H7 (cell line): ENCODE results near the gene MAS1. TPM values are rescaled to one million over a fixed set of nuclear protein-coding genes. Genes with fewer than 3 reads are reported as not detected.
"Not testable (repeated sequence)": the region's sequence is repeated elsewhere in the genome, so short reads cannot be mapped to it uniquely, and the experiment has no call there.

Experiments
- DNase-seq: peaks from one replicate; pipeline ENCODE4 v3.0.0; 2012
- H3K27me3 ChIP-seq: 2 replicates; pipeline ENCODE4 v1.6.0; 2011; ENCODE audit warnings: mild to moderate bottlenecking, low read length; ENCODE audit not compliant: control insufficient read depth, insufficient read depth
- H3K36me3 ChIP-seq: replicated peaks from 2 replicates; pipeline ENCODE4 v1.5.1; 2011; ENCODE audit warnings: low read length; ENCODE audit not compliant: control insufficient read depth, insufficient read depth
- H3K4me3 ChIP-seq: 2 replicates; pipeline ENCODE4 v1.5.1; 2011; ENCODE audit warnings: low read depth, mild to moderate bottlenecking, control low read depth, low read length, moderate library complexity; ENCODE audit not compliant: insufficient read depth
- total RNA-seq: library from RNA; depleted of rRNA; stranded (reverse); fragments of >200 nt; shearing (Covaris generic); gene quantifications from 2 replicates; pipeline ENCODE4 v1.2.3, GENCODE V29; 2014; rRNA removed

The MAS1 gene
- under 0.01 TPM in 1 of 2 replicates, not detected in the other for total RNA-seq

- Histone ChIP-seq H3K4me3 (no peak within 1 kb of the TSS), H3K36me3 (no peaks in the 10 kb centered on the region), H3K27me3 (no peaks in the 10 kb centered on the region)
- no peak for DNase-seq
Observed at GRCh38 chr6:159890792-159891191, at the start of gene MAS1. Gene MAS1, plus strand, starts transcription at chr6:159890988. Its CDS starts 15,968 bp downstream, at chr6:159906956.

DNA sequence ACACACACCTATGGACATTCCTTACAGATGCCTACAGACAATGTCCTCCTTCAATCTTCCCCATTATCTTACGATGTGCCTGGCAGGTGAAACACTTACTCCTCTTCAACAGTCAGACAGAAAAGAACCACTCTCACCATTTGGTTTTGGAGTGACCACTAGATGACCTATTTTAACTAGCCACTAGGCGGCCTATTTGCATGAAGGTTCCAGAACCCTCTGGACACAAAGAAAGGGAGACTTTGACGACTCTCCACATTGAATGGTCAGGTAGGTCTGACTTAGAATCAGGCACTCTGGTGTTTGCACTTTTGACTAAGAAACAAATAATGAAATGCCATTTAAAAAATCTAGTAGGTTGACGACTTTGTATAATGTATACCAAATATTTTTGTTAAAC lies 48.8 kb upstream of the MAS1 start:
- DNase-seq, result peak; percentile 61
- Histone ChIP-seq H3K27me3 (no peaks in the 10 kb centered on the region), H3K36me3 (no peaks in the 10 kb centered on the region), H3K4me3 (no peak overlapping the region)

DNA sequence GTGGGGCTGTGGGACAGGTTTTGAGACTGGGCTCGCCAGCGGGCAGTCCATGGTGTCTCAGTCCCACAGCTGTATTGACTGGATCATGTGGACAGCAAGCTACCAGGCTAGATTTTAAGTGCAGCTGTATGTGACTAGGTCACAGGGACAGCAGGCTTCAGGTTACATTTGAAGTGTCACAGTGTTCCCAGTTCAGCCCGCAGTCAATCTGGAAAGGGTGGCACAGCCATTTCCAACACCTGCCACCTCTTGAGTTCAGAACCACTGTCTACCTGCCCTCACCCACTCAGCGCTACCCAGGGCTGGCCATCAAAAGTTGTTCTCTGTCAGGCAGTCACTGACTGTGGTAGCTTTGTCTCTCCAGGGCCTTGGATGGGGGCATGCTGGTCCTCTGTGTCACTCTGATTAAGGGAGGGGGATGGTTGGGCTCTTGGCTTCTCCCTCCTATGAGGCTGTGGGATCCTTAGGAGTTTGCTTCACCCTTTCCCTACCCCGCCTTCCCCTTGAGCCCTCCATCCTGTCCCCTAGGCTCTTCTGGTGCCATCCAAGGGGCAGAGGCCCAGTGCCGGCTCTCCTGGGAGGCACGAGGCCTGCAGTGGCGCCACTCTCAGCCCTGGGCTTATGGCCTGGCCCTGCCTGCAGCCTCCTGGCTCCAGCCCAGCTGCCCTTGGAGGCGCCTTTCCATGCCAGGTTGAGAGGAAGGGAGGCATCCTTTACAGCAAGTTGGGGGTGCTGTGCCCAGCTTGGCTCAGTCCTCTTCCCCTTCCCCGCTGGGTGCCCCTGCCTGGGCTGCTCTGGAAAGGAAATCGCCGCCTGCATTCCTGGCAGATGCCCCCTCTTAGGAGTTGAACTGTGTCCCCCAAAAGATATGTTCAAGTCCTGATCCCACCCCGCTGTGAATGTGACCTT lies 45.8 kb upstream of the MAS1 start:
- H3K4me3 ChIP-seq, result no peak overlapping the region
- no peaks in the 10 kb centered on the region for H3K36me3 ChIP-seq
- DNase-seq, result peak; percentile 28
- H3K27me3 ChIP-seq, result no peaks in the 10 kb centered on the region

- H3K27me3 ChIP-seq, H3K4me3 ChIP-seq, H3K36me3 ChIP-seq, DNase-seq: not testable (repeated sequence)
Observed at GRCh38 chr6:159848552-159848951, 42.2 kb upstream of the MAS1 start.

- not testable (repeated sequence) for H3K36me3 ChIP-seq, DNase-seq, H3K27me3 ChIP-seq, H3K4me3 ChIP-seq
Observed at GRCh38 chr6:159849851-159850250, 40.9 kb upstream of the MAS1 start.

DNA sequence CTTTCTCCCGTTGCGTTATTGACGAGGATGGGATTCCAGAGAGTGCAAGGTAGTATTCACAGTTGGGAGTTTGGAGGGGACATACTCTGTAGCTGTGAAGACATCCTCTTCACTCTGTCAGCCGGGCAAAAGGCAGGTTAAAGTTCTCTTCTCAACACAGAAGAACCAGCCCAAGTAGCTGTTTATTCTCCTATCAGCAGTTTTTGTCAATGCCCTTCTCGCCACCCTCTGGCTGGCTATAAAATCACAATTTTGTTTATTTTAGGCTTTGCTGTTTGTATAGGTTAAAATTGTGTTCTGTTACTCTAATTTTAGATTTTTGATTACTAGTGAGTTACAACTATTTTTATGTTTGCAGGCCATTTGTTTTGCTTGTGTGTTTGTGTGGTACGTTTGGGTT lies 37.9 kb upstream of the MAS1 start:
- Histone ChIP-seq H3K4me3 (no peak overlapping the region), H3K27me3 (no peaks in the 10 kb centered on the region)
- DNase-seq, result peak; percentile 41

GRCh38 chr6:159853754-159854153 lies 37.0 kb upstream of the MAS1 start:
- Histone ChIP-seq H3K4me3 (no peak overlapping the region), H3K36me3 (no peaks in the 10 kb centered on the region), H3K27me3 (no peaks in the 10 kb centered on the region)
- DNase-seq, result no peak

More for the DNA sequence above, 37.9 kb upstream of the MAS1 start:
- no peaks in the 10 kb centered on the region for H3K36me3 ChIP-seq

- Histone ChIP-seq H3K4me3 (no peak overlapping the region), H3K36me3 (no peaks in the 10 kb centered on the region), H3K27me3 (no peaks in the 10 kb centered on the region)
- no peak for DNase-seq
Observed at GRCh38 chr6:159854959-159855358, 35.8 kb upstream of the MAS1 start.

DNA sequence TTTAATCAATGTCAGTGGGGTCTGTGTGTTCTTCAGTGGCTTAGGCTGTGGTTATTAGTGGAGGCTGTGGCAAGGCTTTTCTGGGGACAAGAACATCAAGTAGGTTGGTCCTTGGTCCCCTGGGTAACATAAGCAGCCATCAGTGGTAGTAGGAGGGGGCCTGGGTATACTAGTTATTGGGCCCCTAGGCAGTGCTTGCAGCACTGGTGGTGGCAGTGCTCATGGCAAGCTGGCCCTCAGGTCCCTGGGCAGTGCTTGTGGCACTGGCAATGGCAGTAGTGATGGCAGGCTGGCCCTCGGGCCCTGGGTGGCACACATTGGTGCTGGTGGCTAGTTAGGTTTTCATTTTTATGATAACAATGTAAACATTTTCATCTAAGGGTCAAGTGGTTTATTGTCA lies 32.5 kb upstream of the MAS1 start:
- H3K4me3 ChIP-seq, result no peak overlapping the region
- DNase-seq, result no peak
- no peaks in the 10 kb centered on the region for H3K36me3 ChIP-seq
- H3K27me3 ChIP-seq, result no peaks in the 10 kb centered on the region

DNA sequence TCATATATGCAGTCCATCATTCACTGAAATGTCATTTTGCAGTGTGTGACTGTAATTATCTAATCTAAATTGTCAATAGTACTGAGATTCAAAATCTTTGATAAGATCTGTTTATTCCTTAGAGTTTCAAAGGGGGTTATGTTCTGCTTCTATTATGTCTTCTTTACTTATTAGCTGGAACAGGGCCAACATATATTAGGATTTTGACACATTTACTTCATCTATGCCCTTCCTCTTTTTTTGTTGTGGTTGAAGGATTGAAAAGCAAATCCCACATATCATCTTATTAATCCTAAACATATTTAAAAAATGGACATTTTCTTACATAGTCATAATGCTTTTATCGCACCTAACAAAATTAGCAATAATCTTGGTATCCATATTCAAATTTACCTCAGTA lies 30.3 kb upstream of the MAS1 start:
- H3K36me3 ChIP-seq, result no peaks in the 10 kb centered on the region
- no peaks in the 10 kb centered on the region for H3K27me3 ChIP-seq
- DNase-seq, result no peak
- H3K4me3 ChIP-seq, result no peak overlapping the region

- DNase-seq, result no peak
Observed at GRCh38 chr6:159862103-159862502, 28.7 kb upstream of the MAS1 start.

GRCh38 chr6:159863341-159863740 lies 27.4 kb upstream of the MAS1 start:
- not testable (repeated sequence) for H3K27me3 ChIP-seq, H3K4me3 ChIP-seq, H3K36me3 ChIP-seq
- peak; percentile 74 for DNase-seq

More at GRCh38 chr6:159862103-159862502, 28.7 kb upstream of the MAS1 start:
- H3K36me3 ChIP-seq, result no peaks in the 10 kb centered on the region
- no peak overlapping the region for H3K4me3 ChIP-seq
- H3K27me3 ChIP-seq, result no peaks in the 10 kb centered on the region

DNA sequence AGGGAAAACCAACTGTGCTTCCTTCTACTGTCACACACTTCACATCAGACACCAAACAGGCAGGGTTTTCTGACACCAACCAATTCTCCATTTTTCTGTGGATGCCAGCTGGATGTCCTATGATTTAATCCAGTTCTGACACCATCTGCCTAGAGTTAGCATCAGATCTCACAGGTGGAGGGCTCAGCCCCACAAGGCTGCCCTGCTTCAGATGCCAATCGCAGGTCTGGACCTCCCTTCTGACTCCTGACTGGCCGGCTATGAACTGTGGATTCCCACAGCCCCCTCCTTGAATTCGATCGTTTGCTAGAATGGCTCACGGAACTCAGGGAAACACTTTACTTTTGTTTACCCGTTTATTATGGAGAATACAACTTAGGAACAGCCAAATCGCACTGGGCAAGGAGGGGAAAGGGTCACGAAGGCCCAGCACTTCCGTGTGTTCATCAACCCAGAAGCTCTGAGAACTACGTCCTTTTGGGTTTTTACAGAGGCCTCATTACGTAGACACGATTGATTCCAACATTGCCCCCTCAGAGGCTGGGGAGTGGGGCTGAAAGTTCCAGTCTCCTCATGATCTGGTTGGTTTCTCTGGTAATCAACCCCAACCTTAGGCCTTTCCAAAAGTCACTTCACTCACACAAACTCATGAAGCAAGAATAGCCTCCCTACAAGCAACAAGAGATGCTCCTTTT lies 25.4 kb upstream of the MAS1 start:
- Histone ChIP-seq H3K27me3 (no peaks in the 10 kb centered on the region), H3K4me3 (no peak overlapping the region), H3K36me3 (no peaks in the 10 kb centered on the region)
- no peak for DNase-seq

GRCh38 chr6:159866286-159867247 lies 24.2 kb upstream of the MAS1 start:
- no peak for DNase-seq
- no peak overlapping the region for H3K4me3 ChIP-seq
- no peaks in the 10 kb centered on the region for H3K27me3 ChIP-seq
- no peaks in the 10 kb centered on the region for H3K36me3 ChIP-seq
